HG03159 (cell line): ENCODE results near the gene GANC.
"Not testable (repeated sequence)": the region's sequence is repeated elsewhere in the genome, so short reads cannot be mapped to it uniquely, and the experiment has no call there.

Source experiments
- ATAC-seq: cut with Tn5 transposase; IDR thresholded peaks from one replicate; pipeline ENCODE4 v1.9.1; 2021; ENCODE audit warnings: mild to moderate bottlenecking, moderate library complexity; ENCODE audit not compliant: unreplicated experiment

GANC gene

DNA sequence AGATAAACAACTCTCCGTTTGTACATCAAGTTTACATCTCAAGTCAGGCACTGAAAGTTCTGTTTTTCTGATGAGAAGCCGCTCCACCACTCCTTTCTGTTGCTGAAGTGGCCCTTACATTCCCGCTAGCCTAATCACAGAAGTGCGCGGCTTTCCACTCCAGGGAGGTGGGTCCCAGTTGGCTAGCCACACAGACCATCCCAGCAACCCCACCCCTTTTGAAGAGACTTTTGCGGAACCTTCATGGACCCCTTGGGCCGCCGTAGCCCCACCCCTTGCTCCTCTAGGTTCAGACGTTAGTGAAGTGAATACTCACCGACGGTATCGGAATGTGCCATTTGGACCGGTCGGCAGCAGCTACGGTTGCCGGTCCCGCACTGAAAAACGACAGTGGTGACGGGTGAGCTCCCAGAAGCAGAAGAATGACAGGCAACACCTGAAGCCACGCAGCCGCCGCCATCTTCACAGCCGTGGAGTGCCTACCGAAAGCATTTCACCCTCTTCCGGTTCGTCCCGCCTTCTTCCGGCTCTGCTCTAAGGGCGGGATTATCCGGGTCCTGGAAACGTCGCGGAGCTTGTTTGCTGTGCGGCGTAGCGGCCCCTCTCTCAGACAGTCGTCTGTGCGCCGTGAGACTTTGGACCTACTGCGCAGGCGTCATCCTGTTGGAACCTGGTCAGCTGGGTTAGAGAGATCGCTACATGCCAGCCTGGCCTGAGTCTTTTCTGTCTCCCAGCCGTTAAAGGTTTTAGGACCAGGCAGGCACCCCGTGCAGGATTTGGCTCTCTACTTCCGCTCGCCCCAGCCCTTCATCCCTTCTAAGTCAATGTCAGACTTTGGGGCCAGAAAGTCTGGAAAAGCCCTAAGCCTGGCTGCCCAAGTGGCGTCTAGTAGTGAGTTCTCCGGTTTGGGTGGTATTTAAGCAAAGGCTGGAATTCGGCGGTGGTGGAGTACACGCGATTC is at the start of gene GANC, which contains the start of gene TMEM87A:
GANC (plus strand) TSS at position 263 of the 961 bp plus-strand sequence. CDS start 1,281 bp downstream, outside the sequence.
TMEM87A (minus strand) TSS at position 495 of the 961 bp plus-strand sequence; CDS start at position 460, 35 bp downstream.
- ATAC-seq = peak; percentile 92

DNA sequence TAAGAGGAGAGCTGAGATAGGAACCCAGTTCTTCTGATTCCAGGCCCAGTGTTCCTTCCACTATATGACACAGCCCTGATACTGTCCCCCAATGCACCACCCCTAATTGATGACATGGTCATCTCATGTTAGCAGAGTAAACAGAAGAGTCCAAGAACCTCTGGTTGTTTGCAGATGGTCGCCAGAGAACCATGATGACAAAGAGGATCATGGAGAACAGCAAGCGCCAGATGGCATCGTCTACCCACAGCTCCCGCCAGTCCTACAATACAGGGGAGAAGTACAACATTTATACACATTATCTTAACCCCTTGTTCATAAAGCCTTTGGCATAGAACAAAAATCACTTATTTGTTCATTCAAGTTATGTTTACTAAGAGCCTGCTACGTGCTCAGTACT is 46.4 kb upstream of the GANC start:
- ATAC-seq = no peak

GRCh38 chr15:42228036-42228435 is 45.0 kb upstream of the GANC start:
- ATAC-seq = no peak

DNA sequence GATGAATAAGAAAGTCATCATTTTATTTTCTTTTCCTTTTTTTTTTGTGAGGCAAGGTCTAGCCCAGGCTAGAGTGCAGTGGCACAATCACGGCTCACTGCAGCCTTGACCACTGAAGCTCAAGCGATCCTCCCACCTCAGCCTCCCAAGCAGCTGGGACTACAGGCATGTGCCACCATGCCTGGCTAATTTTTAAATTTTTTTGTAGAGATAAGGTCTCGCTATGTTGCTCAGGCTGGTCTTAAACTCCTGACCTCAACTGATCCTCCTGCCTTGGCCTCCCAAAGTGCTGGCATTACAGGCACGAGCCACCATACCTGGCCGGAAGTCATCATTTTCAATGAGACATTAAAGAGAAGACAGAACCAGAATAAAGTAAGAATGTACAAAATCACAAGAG is 44.0 kb upstream of the GANC start:
- ATAC-seq = not testable (repeated sequence)

DNA sequence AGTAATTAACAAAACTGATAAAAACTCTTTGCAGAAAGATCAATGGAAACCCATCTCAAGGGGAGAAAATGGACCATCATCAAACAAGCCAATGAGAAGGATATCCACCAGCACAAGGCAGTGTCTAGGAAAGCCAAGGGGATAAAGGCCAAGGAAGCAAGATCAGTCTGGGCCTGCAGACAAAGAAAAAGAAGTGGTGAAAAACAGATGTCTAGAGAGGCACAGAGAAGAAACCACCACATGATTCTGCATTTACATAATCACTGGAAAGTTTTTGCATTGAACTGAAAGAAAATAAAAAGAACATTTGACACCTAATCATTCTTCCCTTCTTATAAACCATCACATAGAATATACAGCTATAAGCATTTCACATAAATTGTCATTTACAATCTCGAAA is 41.9 kb upstream of the GANC start:
- no peak for ATAC-seq

- ATAC-seq = no peak
Observed at GRCh38 chr15:42232606-42233005, 40.4 kb upstream of the GANC start.

GRCh38 chr15:42233107-42233506 is 39.9 kb upstream of the GANC start:
- no peak for ATAC-seq

GRCh38 chr15:42239528-42240182 is 33.3 kb upstream of the GANC start:
- ATAC-seq = no peak

- ATAC-seq = no peak
Observed at GRCh38 chr15:42240823-42241222, 32.2 kb upstream of the GANC start.

GRCh38 chr15:42253300-42253699 is 19.7 kb upstream of the GANC start:
- no peak for ATAC-seq

- ATAC-seq = no peak
Observed at GRCh38 chr15:42264795-42265194, 8.2 kb upstream of the GANC start.

- ATAC-seq = no peak
Observed at GRCh38 chr15:42267286-42267685, 5.7 kb upstream of the GANC start.

DNA sequence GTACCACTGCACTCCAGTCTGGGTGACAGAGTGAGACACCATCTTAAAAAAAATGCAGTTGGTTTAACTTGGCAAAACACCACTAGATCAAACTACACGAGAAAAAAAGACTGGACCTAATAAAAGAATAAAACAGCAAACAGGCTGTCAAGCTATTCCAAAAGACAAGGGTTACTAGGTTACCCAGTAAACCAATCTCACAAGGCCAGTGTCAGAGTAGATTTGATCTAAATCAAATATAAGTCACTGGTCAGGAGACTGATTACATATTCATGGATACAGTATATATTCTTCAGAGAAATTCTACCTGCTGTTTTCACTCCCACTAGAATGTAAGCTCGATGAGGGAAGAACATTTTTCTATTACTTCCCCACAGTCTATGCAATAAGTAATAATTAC is 2.5 kb upstream of the GANC start:
- ATAC-seq = no peak

GRCh38 chr15:42270996-42271395 is 2.0 kb upstream of the GANC start:
- ATAC-seq = no peak

- no peak for ATAC-seq
Observed at GRCh38 chr15:42273900-42274701, 1.1 kb downstream of the GANC start.

- ATAC-seq = no peak
Observed at GRCh38 chr15:42274702-42274989, 1.6 kb downstream of the GANC start.

GRCh38 chr15:42275780-42276391 is 2.9 kb downstream of the GANC start:
- ATAC-seq = no peak

DNA sequence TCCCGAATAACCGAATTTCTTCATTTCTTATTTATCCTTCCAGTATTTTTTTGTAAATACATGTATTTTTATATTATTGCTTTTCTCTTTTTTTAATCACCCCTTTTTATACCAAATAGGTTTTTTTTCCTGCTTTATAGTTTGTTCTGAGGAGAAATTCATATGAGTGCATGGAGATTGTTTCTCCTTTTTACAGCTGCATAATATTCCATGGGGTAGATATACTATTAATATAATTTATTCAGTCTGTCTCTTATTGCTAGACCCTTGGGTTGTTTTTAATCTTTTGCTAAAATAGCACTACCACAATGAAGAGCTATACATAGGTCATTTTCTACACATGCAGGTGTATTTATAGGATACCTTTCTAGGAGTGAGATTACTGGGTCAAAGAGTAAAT is 3.8 kb downstream of the GANC start:
- ATAC-seq = no peak

- ATAC-seq = no peak
Observed at GRCh38 chr15:42279234-42279723, 6.3 kb downstream of the GANC start.

GRCh38 chr15:42282344-42282743 is 9.3 kb downstream of the GANC start:
- ATAC-seq = no peak

- no peak for ATAC-seq
Observed at GRCh38 chr15:42282926-42283325, 9.9 kb downstream of the GANC start.
